Large intestine (tissue), 3 donors: ENCODE results near the gene RGS6. TPM values are rescaled to one million over a fixed set of nuclear protein-coding genes. Genes with fewer than 3 reads are reported as not detected.

Experiments
- DNase-seq, 2 donors: peaks; one replicate each; pipeline versions ENCODE4 v3.0.0 to v3.0.0-alpha.2; 2013
- H3K27ac ChIP-seq: one replicate; pipeline ENCODE4 v1.5.1; 2013; ENCODE audit warnings: low read length
- H3K27me3 ChIP-seq: 2 replicates; pipeline ENCODE4 v1.6.1; 2013; ENCODE audit warnings: low read length; ENCODE audit not compliant: control insufficient read depth, insufficient read depth
- H3K36me3 ChIP-seq: 2 replicates; pipeline ENCODE4 v1.6.1; 2013; ENCODE audit warnings: low read length; ENCODE audit not compliant: control insufficient read depth, insufficient read depth
- H3K4me1 ChIP-seq: one replicate; pipeline ENCODE4 v1.6.1; 2013; ENCODE audit warnings: low read length; ENCODE audit not compliant: control insufficient read depth, insufficient read depth
- H3K4me3 ChIP-seq: one replicate; pipeline ENCODE4 v1.5.1; 2013; ENCODE audit warnings: low read length
- H3K9me3 ChIP-seq: one replicate; pipeline ENCODE4 v1.6.1; 2013; ENCODE audit warnings: mild to moderate bottlenecking, low read depth, low read length, moderate library complexity; ENCODE audit not compliant: control insufficient read depth
- WGBS: methylation state at CpG from one replicate; pipeline ENCODE4 v1.1.5; 2013; ENCODE audit warnings: low lambda C conversion rate; ENCODE audit not compliant: insufficient coverage; 5-methylcytosine and 5-hydroxymethylcytosine counted together
- polyA plus RNA-seq: library from polyadenylated mRNA; unstranded; fragments of 120-200 nt; gene quantifications from one replicate; pipeline ENCODE4 v1.2.1, GENCODE V29; 2013

Gene RGS6
- polyA plus RNA-seq, 1 donor: 2.7 TPM

GRCh38 chr14:72528059-72528862 is 596.0 kb downstream of the RGS6 start:
- Histone ChIP-seq H3K4me1 (no peaks in the 10 kb centered on the region), H3K27ac (no peak overlapping the region), H3K27me3 (peaks cover 9% of the 10 kb centered on the region), H3K36me3 (no peaks in the 10 kb centered on the region), H3K4me3 (no peak overlapping the region), H3K9me3 (no peaks in the 10 kb centered on the region)
- WGBS: 43% methylated on average over 1 of the region's 6 CpGs
- DNase-seq: no peak

GRCh38 chr14:72528863-72529175 is 596.6 kb downstream of the RGS6 start:
- Histone ChIP-seq H3K4me3 (no peak overlapping the region), H3K4me1 (no peaks in the 10 kb centered on the region), H3K27me3 (peaks cover 9% of the 10 kb centered on the region), H3K36me3 (no peaks in the 10 kb centered on the region), H3K9me3 (no peaks in the 10 kb centered on the region), H3K27ac (no peak overlapping the region)
- no peak for DNase-seq
- WGBS: no CpG with 5 or more reads among the region's 2 CpGs

GRCh38 chr14:72532686-72533454 is 600.6 kb downstream of the RGS6 start:
- peaks cover 9% of the 10 kb centered on the region for H3K27me3 ChIP-seq
- H3K4me3 ChIP-seq: no peak overlapping the region
- H3K27ac ChIP-seq: no peak overlapping the region
- DNase-seq: no peak
- no peaks in the 10 kb centered on the region for H3K36me3 ChIP-seq
- H3K4me1 ChIP-seq: no peaks in the 10 kb centered on the region
- no peaks in the 10 kb centered on the region for H3K9me3 ChIP-seq
- no CpG with 5 or more reads among the region's 3 CpGs for WGBS

- no peaks in the 10 kb centered on the region for H3K9me3 ChIP-seq
- H3K4me3 ChIP-seq: no peak overlapping the region
- 60% methylated on average over 1 of the region's 1 CpG for WGBS
- H3K4me1 ChIP-seq: no peaks in the 10 kb centered on the region
- H3K27me3 ChIP-seq: no peaks in the 10 kb centered on the region
- no peak overlapping the region for H3K27ac ChIP-seq
- no peak for DNase-seq
- H3K36me3 ChIP-seq: no peaks in the 10 kb centered on the region
These were observed 603.3 kb downstream of the RGS6 start for GRCh38 chr14:72535485-72535884.

GRCh38 chr14:72538387-72538786 is 606.2 kb downstream of the RGS6 start:
- Histone ChIP-seq H3K27me3 (no peaks in the 10 kb centered on the region), H3K4me1 (no peaks in the 10 kb centered on the region), H3K36me3 (no peaks in the 10 kb centered on the region), H3K27ac (no peak overlapping the region), H3K9me3 (no peaks in the 10 kb centered on the region), H3K4me3 (no peak overlapping the region)
- WGBS: no CpG with 5 or more reads among the region's 3 CpGs
- no peak for DNase-seq

GRCh38 chr14:72539661-72540315 is 607.6 kb downstream of the RGS6 start:
- no peak for DNase-seq
- WGBS: 73% methylated on average over 7 of the region's 14 CpGs
- no peak overlapping the region for H3K27ac ChIP-seq
- H3K9me3 ChIP-seq: no peaks in the 10 kb centered on the region
- no peaks in the 10 kb centered on the region for H3K4me1 ChIP-seq
- no peaks in the 10 kb centered on the region for H3K36me3 ChIP-seq
- H3K27me3 ChIP-seq: no peaks in the 10 kb centered on the region
- H3K4me3 ChIP-seq: no peak overlapping the region

- Histone ChIP-seq H3K27me3 (no peaks in the 10 kb centered on the region), H3K4me1 (no peaks in the 10 kb centered on the region), H3K27ac (no peak overlapping the region), H3K4me3 (no peak overlapping the region), H3K9me3 (no peaks in the 10 kb centered on the region), H3K36me3 (no peaks in the 10 kb centered on the region)
- WGBS: no CpG with 5 or more reads among the region's 6 CpGs
- no peak for DNase-seq
These were observed 608.6 kb downstream of the RGS6 start for GRCh38 chr14:72540836-72541235.

- Histone ChIP-seq H3K36me3 (no peaks in the 10 kb centered on the region), H3K27me3 (no peaks in the 10 kb centered on the region), H3K27ac (no peak overlapping the region), H3K9me3 (no peaks in the 10 kb centered on the region), H3K4me3 (no peak overlapping the region), H3K4me1 (no peaks in the 10 kb centered on the region)
- no CpG with 5 or more reads among the region's 8 CpGs for WGBS
- DNase-seq: no peak
These were observed 609.3 kb downstream of the RGS6 start for GRCh38 chr14:72541546-72541945.

GRCh38 chr14:72543341-72543740 is 611.1 kb downstream of the RGS6 start:
- no CpG with 5 or more reads among the region's 1 CpG for WGBS
- Histone ChIP-seq H3K27ac (no peak overlapping the region), H3K36me3 (no peaks in the 10 kb centered on the region), H3K27me3 (no peaks in the 10 kb centered on the region), H3K4me1 (no peaks in the 10 kb centered on the region), H3K9me3 (no peaks in the 10 kb centered on the region), H3K4me3 (no peak overlapping the region)
- DNase-seq: no peak

GRCh38 chr14:72544615-72545387 is 612.6 kb downstream of the RGS6 start:
- no CpG with 5 or more reads among the region's 8 CpGs for WGBS
- Histone ChIP-seq H3K4me3 (no peak overlapping the region), H3K27me3 (no peaks in the 10 kb centered on the region), H3K36me3 (no peaks in the 10 kb centered on the region), H3K27ac (no peak overlapping the region), H3K4me1 (no peaks in the 10 kb centered on the region), H3K9me3 (no peaks in the 10 kb centered on the region)
- DNase-seq: peak; percentile 5 to 23
